IPS DF 6.9 (cell line): ENCODE measurements around the gene ERMP1.
"Not testable (repeated sequence)": the region's sequence is repeated elsewhere in the genome, so short reads cannot be mapped to it uniquely, and the experiment has no call there.

ENCODE experiments used
- DNase-seq: peaks from one replicate; pipeline ENCODE4 v3.0.0-alpha.2; 2013; ENCODE audit warnings: low read depth, low spot score
- H3K27ac ChIP-seq: one replicate; pipeline ENCODE4 v1.5.1; 2013; ENCODE audit warnings: low read length, control low read depth
- H3K27me3 ChIP-seq: 2 replicates; pipeline ENCODE4 v1.6.1; 2013; ENCODE audit warnings: mild to moderate bottlenecking, low read length; ENCODE audit not compliant: control insufficient read depth, insufficient read depth
- H3K36me3 ChIP-seq: 2 replicates; pipeline ENCODE4 v1.6.1; 2013; ENCODE audit warnings: low read length; ENCODE audit not compliant: control insufficient read depth, insufficient read depth
- H3K4me1 ChIP-seq: 2 replicates; pipeline ENCODE4 v1.6.1; 2013; ENCODE audit warnings: low read length; ENCODE audit not compliant: control insufficient read depth, insufficient read depth
- H3K4me3 ChIP-seq: 2 replicates; pipeline ENCODE4 v1.5.1; 2013; ENCODE audit warnings: mild to moderate bottlenecking, low read length
- H3K9me3 ChIP-seq: 2 replicates; pipeline ENCODE4 v1.6.1; 2013; ENCODE audit warnings: low read length, inconsistent platforms; ENCODE audit not compliant: control insufficient read depth, insufficient read depth
- WGBS: extraction: QIAGEN DNeasy Blood & Tissue Kit; methylation state at CpG from one replicate; pipeline ENCODE4 v1.1.7; 2013; ENCODE audit warnings: mixed read lengths, missing lambda C conversion rate; ENCODE audit not compliant: insufficient read length, insufficient coverage; 5-methylcytosine and 5-hydroxymethylcytosine counted together

ERMP1 gene

GRCh38 chr9:5819174-5819573, 13.7 kb downstream of the ERMP1 start:
- DNase-seq: no peak
- H3K36me3 ChIP-seq: no peaks in the 10 kb centered on the region

GRCh38 chr9:5818424-5819142, 14.3 kb downstream of the ERMP1 start:
- WGBS: no CpG with 5 or more reads among the region's 2 CpGs
- Histone ChIP-seq H3K27ac (no peak overlapping the region), H3K9me3 (no peaks in the 10 kb centered on the region), H3K27me3 (no peaks in the 10 kb centered on the region), H3K36me3 (no peaks in the 10 kb centered on the region; the same call in 1 of the 2 replicates), H3K4me3 (no peak overlapping the region), H3K4me1 (no peaks in the 10 kb centered on the region)
- no peak for DNase-seq

More at GRCh38 chr9:5819174-5819573, 13.7 kb downstream of the ERMP1 start:
- Histone ChIP-seq H3K27me3 (no peaks in the 10 kb centered on the region), H3K4me1 (no peaks in the 10 kb centered on the region), H3K27ac (no peak overlapping the region), H3K9me3 (no peaks in the 10 kb centered on the region), H3K4me3 (no peak overlapping the region)
- WGBS: no CpG with 5 or more reads among the region's 6 CpGs

GRCh38 chr9:5817862-5818261, 15.1 kb downstream of the ERMP1 start:
- no peak overlapping the region for H3K27ac ChIP-seq
- DNase-seq: no peak
- H3K36me3 ChIP-seq: no peaks in the 10 kb centered on the region; the same call in 1 of the 2 replicates
- H3K9me3 ChIP-seq: no peaks in the 10 kb centered on the region
- WGBS: no CpG with 5 or more reads among the region's 3 CpGs
- no peaks in the 10 kb centered on the region for H3K27me3 ChIP-seq
- no peak overlapping the region for H3K4me3 ChIP-seq
- H3K4me1 ChIP-seq: no peaks in the 10 kb centered on the region

- H3K4me3 ChIP-seq: no peak overlapping the region
- WGBS: no CpG with 5 or more reads among the region's 1 CpG
- H3K9me3 ChIP-seq: no peaks in the 10 kb centered on the region
- H3K4me1 ChIP-seq: no peaks in the 10 kb centered on the region
- no peak for DNase-seq
- no peak overlapping the region for H3K27ac ChIP-seq
- no peaks in the 10 kb centered on the region; the same call in 1 of the 2 replicates for H3K36me3 ChIP-seq
- no peaks in the 10 kb centered on the region for H3K27me3 ChIP-seq
Measured at GRCh38 chr9:5815461-5815860, 17.5 kb downstream of the ERMP1 start.

- no peaks in the 10 kb centered on the region; the same call in 1 of the 2 replicates for H3K36me3 ChIP-seq
- WGBS: no CpG with 5 or more reads among the region's 3 CpGs
- H3K4me1 ChIP-seq: no peaks in the 10 kb centered on the region
- H3K27ac ChIP-seq: no peak overlapping the region
- no peaks in the 10 kb centered on the region for H3K27me3 ChIP-seq
- H3K4me3 ChIP-seq: no peak overlapping the region
- no peak for DNase-seq
- H3K9me3 ChIP-seq: no peaks in the 10 kb centered on the region
Measured at GRCh38 chr9:5813824-5814223, 19.1 kb downstream of the ERMP1 start.

GRCh38 chr9:5811751-5812150, 21.2 kb downstream of the ERMP1 start:
- Histone ChIP-seq H3K9me3 (no peaks in the 10 kb centered on the region), H3K4me1 (no peaks in the 10 kb centered on the region), H3K36me3 (no peaks in the 10 kb centered on the region; the same call in 1 of the 2 replicates), H3K4me3 (no peak overlapping the region), H3K27ac (no peak overlapping the region), H3K27me3 (no peaks in the 10 kb centered on the region)
- no CpG with 5 or more reads among the region's 1 CpG for WGBS
- DNase-seq: no peak

- DNase-seq: no peak
- no peak overlapping the region for H3K4me3 ChIP-seq
Measured at GRCh38 chr9:5805478-5805877, 27.4 kb downstream of the ERMP1 start.

GRCh38 chr9:5801739-5802113, 31.2 kb downstream of the ERMP1 start:
- no peaks in the 10 kb centered on the region for H3K36me3 ChIP-seq

More at GRCh38 chr9:5805478-5805877, 27.4 kb downstream of the ERMP1 start:
- WGBS: no CpG with 5 or more reads among the region's 3 CpGs
- Histone ChIP-seq H3K36me3 (no peaks in the 10 kb centered on the region; the same call in 1 of the 2 replicates), H3K27me3 (no peaks in the 10 kb centered on the region), H3K27ac (no peak overlapping the region), H3K4me1 (no peaks in the 10 kb centered on the region), H3K9me3 (no peaks in the 10 kb centered on the region)

GRCh38 chr9:5800969-5801738, 31.8 kb downstream of the ERMP1 start:
- DNase-seq: no peak
- no CpG with 5 or more reads among the region's 4 CpGs for WGBS
- Histone ChIP-seq H3K4me3 (no peak overlapping the region), H3K27me3 (no peaks in the 10 kb centered on the region), H3K27ac (no peak overlapping the region), H3K36me3 (no peaks in the 10 kb centered on the region), H3K4me1 (no peaks in the 10 kb centered on the region), H3K9me3 (no peaks in the 10 kb centered on the region)

More at GRCh38 chr9:5801739-5802113, 31.2 kb downstream of the ERMP1 start:
- Histone ChIP-seq H3K4me1 (no peaks in the 10 kb centered on the region), H3K9me3 (no peaks in the 10 kb centered on the region), H3K27ac (no peak overlapping the region), H3K4me3 (no peak overlapping the region), H3K27me3 (no peaks in the 10 kb centered on the region)
- WGBS: no CpG with 5 or more reads among the region's 3 CpGs
- no peak for DNase-seq

GRCh38 chr9:5800378-5800777, 32.5 kb downstream of the ERMP1 start:
- H3K9me3 ChIP-seq, H3K27ac ChIP-seq, DNase-seq, H3K4me1 ChIP-seq, H3K27me3 ChIP-seq, H3K4me3 ChIP-seq, H3K36me3 ChIP-seq: not testable (repeated sequence)
- WGBS: no CpG with 5 or more reads among the region's 7 CpGs
